ENCODE measurements around the gene MOK. TPM values are rescaled to one million over a fixed set of nuclear protein-coding genes. Genes with fewer than 3 reads are reported as not detected.

Gene MOK
- total RNA-seq, 2 experiments from 2014 or later: 2.3 to 2.5 TPM

GRCh38 chr14:102258136-102258535 lies 46.8 kb downstream of the MOK start:
- Mint-ChIP-seq H3K27me3 (no peaks in the 10 kb centered on the region), H3K4me1 (ENCODE audit: low read depth) (no peaks in the 10 kb centered on the region), H3K9me3 (no peaks in the 10 kb centered on the region), H3K36me3 (ENCODE audit: low read depth) (no peaks in the 10 kb centered on the region), H3K27ac (no peak overlapping the region), H3K4me3 (no peak overlapping the region)
- Histone ChIP-seq H3K9me3 (ENCODE audit: control insufficient read depth in 1 of 2, insufficient read depth in 1 of 2, low read length in 2 of 2) (no peaks in the 10 kb centered on the region), H3K4me1 (ENCODE audit: insufficient read depth, low read length) (no peaks in the 10 kb centered on the region), H3K27me3 (ENCODE audit: control insufficient read depth in 1 of 2, insufficient read depth in 2 of 2, low read length in 2 of 2) (no peaks in the 10 kb centered on the region), H3K36me3 (ENCODE audit: insufficient read depth, low read length) (no peaks in the 10 kb centered on the region), H3K4me3 (ENCODE audit: low read length) (no peak overlapping the region), H3K27ac (ENCODE audit: low read depth in 1 of 2, low read length in 2 of 2) (no peak overlapping the region)
- CTCF ChIA-PET: no interaction called here
- ATAC-seq (ENCODE audit: poor library complexity) (no peak), DNase-seq (no peak)
- TF ChIP-seq CTCF (IDR thresholded peaks at IDR 0.05): no peak
- POLR2A ChIA-PET: no interaction called here
- intact Hi-C loops (cut with DNase I, micrococcal nuclease): no loop called here

GRCh38 chr14:102256716-102257115 lies 48.2 kb downstream of the MOK start:
- no peaks in the 10 kb centered on the region for H3K27me3 Mint-ChIP-seq
- H3K9me3 Mint-ChIP-seq: no peaks in the 10 kb centered on the region
- no peak for TF ChIP-seq CTCF (IDR thresholded peaks at IDR 0.05)
- no peaks in the 10 kb centered on the region for H3K4me1 Mint-ChIP-seq (ENCODE audit: low read depth)
- no peak for ATAC-seq (ENCODE audit: poor library complexity)
- Histone ChIP-seq H3K27ac (ENCODE audit: low read depth in 1 of 2, low read length in 2 of 2) (no peak overlapping the region), H3K4me3 (ENCODE audit: low read length) (no peak overlapping the region), H3K9me3 (ENCODE audit: control insufficient read depth in 1 of 2, insufficient read depth in 1 of 2, low read length in 2 of 2) (no peaks in the 10 kb centered on the region), H3K4me1 (ENCODE audit: insufficient read depth, low read length) (no peaks in the 10 kb centered on the region), H3K36me3 (ENCODE audit: insufficient read depth, low read length) (no peaks in the 10 kb centered on the region), H3K27me3 (ENCODE audit: control insufficient read depth in 1 of 2, insufficient read depth in 2 of 2, low read length in 2 of 2) (no peaks in the 10 kb centered on the region)
- ChIA-PET CTCF (interaction anchor here (0.6 kb wide), 1 partner anchor 10 kb away, joined by 3 read pairs; no protein-coding TSS in a partner anchor), POLR2A (no interaction called here)
- intact Hi-C loops (cut with DNase I, micrococcal nuclease): no loop called here
- no peak overlapping the region for H3K27ac Mint-ChIP-seq
- no peak overlapping the region for H3K4me3 Mint-ChIP-seq
- H3K36me3 Mint-ChIP-seq (ENCODE audit: low read depth): no peaks in the 10 kb centered on the region
- DNase-seq: no peak

GRCh38 chr14:102255401-102256190 lies 49.4 kb downstream of the MOK start:
- no peak for TF ChIP-seq CTCF (IDR thresholded peaks at IDR 0.05)
- Histone ChIP-seq H3K36me3 (ENCODE audit: insufficient read depth, low read length) (no peaks in the 10 kb centered on the region), H3K27me3 (ENCODE audit: control insufficient read depth in 1 of 2, insufficient read depth in 2 of 2, low read length in 2 of 2) (no peaks in the 10 kb centered on the region), H3K4me3 (ENCODE audit: low read length) (no peak overlapping the region), H3K9me3 (ENCODE audit: control insufficient read depth in 1 of 2, insufficient read depth in 1 of 2, low read length in 2 of 2) (no peaks in the 10 kb centered on the region), H3K4me1 (ENCODE audit: insufficient read depth, low read length) (no peaks in the 10 kb centered on the region), H3K27ac (ENCODE audit: low read depth in 1 of 2, low read length in 2 of 2) (no peak overlapping the region)
- no peaks in the 10 kb centered on the region for H3K27me3 Mint-ChIP-seq
- intact Hi-C loops (cut with DNase I, micrococcal nuclease): no loop called here
- H3K36me3 Mint-ChIP-seq (ENCODE audit: low read depth): no peaks in the 10 kb centered on the region
- H3K4me1 Mint-ChIP-seq (ENCODE audit: low read depth): no peaks in the 10 kb centered on the region
- no peaks in the 10 kb centered on the region for H3K9me3 Mint-ChIP-seq
- POLR2A ChIA-PET: no interaction called here
- DNase-seq (no peak), ATAC-seq (ENCODE audit: poor library complexity) (no peak)
- CTCF ChIA-PET: interaction anchor here (0.7 kb wide), 1 partner anchor 19 kb away, joined by 3 read pairs; no protein-coding TSS in a partner anchor
- no peak overlapping the region for H3K4me3 Mint-ChIP-seq
- H3K27ac Mint-ChIP-seq: no peak overlapping the region
